ENCODE results near the gene EREG.

The EREG gene

DNA sequence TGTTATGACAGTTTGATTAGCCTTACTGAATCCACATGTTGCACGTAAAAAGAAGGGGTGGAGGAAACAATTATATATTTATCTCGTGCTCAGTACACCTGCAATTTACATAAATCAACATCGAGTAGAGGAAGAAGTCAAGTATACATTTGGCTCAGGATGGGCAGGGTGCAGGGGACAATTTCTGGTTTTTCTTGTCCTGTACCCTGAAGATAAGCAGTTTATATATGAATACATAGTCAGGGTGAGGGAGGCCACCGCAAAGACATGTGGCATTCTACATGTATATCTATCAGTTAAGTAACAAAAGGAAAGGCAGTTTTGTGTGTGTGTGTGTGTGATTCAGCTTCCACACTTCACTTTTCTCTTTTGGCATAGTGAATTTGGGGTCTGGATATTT is 11.1 kb upstream of the EREG start:
- DNase-seq, result no peak

DNA sequence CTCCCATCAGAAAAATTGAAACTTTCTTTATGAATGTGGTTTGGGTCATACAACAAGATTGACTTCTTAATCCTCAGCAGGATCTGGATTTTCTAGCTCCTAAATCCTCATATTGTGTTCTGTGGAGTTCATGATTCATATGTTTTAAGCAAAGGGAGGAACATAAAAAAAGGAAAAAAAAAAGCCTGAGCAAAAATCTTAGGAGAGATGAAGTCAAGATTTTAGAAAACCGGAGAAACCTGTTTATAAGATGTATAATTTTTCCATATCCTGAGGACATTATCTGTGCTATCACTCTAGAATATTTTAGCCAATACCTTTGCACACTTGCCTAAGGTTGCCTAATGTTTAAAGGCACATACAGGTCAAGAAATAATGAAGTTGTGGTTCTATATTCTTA is 7.0 kb upstream of the EREG start:
- DNase-seq, result no peak

DNA sequence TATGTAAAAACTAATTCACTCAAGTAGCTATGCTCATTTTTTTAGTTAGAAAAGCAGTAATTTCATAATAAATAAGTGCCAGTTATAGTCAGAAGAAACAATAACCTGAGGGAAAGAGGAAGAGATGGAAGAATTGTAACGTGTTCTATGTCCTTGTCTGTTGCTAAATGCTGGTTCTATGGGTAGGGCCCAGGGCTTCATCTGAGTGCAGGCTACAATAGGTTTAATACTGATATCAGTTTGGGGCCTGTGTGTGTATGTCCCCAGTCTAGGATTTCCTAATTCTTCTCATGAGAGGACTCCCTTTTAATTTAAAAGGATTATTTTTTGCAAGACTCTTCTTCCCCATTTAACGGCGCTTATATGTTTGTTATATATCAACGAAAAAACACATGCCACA is 3.3 kb upstream of the EREG start:
- DNase-seq, result no peak

DNA sequence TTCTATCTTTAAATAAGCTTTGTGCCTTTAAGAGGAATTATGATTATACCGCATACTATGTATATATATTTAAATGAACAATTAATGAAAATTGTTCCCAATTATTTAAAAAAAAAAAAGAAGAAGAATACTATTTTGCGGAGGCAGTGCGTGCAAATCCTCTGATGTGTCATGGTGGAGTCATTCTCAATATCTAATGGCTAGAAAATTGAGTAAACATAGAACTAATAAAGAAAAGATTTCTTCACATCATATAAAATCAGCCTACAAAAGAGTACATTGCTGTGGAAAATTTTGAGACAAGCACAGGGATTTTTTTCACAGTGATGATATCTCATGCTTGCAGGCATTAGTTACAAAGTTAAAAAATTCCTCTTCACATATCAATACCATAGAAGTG is 2.6 kb upstream of the EREG start:
- no peak for DNase-seq

DNA sequence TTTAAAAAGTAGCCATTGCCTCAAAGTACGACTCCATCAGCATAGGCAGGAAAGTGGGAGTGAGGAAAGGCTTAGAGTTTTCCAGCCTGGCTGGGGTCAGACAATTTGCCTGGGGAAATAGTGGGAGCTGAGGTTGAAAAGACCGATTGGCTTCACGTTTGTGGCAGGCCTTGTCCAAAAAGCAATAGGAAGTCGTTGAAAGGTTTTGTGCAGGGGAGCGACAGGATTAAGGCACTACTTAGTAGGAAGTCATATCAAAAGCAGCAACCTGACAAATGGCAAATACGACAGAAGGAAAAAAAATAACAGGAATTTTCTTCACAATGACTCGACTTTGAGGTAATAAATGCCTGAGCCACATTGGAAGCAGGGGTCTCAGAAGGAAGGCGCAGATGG is 691 bp upstream of the EREG start:
- DNase-seq, result no peak

DNA sequence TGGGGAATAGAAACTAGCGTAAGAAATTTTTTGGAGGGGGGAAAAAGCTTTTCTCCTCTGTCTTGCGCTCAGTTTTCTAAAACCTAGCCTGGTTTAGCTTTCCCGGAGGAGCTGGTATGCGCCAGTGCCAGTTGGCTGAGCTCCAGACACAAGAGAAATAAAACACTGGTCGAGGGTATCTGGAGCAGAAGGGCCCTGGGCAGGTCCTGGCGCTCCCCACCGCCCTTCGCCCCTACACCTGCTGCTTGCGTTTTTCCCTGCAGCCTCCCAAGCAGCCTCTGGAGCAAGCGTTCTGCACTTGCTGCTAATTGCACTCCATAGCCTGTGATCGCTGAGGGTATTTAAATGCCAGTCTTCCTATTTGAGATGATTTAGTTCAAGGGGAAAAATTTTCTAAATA is 816 bp downstream of the EREG start:
- no peak for DNase-seq

DNA sequence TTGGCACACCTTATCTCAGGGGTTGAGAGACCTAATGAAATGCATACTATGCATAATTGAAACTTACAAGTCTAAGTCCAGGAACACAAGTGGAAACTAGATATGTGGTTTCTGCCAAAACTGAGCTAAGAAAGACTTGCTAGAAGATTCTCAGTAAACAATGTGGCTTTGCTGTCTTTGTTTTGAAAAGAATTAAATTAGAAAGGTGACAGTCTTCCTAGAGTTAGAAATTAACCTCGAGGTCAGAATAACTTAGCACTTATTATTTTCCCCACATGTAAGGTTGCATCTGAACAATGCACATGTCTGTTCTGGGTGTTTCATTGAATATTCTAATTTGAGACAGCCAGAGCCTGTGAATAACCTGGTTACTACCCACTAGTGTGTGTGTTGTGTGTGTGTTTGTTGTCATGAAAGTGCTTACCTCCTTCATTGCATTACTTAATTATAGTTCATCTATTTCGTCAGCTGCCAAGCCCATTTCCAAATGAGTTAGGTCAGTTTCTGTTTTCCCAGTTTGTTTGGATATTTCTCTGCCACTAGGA is 1.5 kb downstream of the EREG start:
- no peak for DNase-seq

DNA sequence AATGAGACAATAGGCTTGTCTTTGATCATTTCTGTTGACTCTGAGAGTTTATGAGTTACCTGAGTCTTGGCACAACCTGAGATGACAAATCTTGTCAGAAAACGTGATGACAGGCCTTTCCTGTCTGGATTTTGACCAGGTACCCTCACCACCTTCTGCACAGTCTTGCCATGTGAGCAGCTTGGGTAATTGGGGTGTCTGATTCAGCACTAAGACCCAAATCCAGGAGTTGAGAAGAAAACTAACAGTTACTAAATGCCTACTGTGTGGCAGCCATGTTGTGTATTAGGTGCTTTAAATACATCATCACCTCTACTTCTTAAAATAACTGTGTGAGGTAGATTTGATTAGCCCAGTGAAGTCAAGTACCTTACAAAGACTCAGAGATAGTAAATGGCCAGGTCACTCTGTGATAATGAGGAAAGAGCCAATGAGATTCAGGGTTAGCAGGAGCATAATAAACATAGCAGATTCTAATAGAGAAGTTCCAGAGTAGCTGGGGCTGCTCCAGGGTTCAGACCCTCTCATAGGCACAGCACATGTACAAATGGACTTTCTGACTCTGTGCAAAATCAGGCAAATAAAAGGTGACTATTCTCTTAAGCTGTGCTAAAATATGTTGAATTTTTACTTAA is 2.8 kb downstream of the EREG start:
- DNase-seq, result no peak

DNA sequence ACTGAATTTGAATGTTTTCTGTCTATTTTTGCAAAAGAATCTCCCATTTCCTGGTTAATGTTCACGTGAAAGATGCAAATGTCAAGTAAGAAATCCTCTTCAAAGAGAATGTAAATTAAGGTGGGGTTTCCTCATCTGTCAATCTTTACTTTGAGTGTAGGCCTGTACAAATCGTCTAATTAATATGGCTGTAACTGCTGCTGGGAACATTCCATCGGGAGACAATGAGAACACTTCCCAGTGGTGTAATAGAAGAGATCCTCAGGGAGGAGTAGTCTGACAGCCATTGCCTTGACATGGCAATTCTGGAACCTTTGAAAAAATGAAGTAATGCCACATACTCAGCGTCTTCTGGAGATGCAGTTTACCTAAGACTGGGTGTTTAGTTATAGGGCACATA is 3.7 kb downstream of the EREG start:
- DNase-seq, result no peak

DNA sequence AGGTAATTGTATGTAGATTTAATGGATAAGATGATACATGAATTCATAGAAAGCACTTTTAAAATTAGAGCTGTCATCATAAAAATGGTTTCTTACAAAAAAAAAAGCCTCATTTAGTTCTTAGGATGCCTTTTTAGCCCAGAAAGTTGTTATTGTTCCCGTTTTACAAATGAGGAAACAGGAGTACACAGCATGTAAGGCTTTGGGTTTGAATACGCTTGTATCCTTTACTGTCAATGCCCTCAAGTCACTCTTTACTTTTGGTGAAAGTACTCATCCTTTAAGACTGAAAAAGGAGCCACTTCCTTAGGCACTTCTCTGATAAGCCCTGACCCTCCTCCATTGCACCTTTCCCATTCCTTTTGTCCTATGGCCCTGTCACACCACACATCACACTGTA is 4.9 kb downstream of the EREG start:
- DNase-seq, result no peak

DNA sequence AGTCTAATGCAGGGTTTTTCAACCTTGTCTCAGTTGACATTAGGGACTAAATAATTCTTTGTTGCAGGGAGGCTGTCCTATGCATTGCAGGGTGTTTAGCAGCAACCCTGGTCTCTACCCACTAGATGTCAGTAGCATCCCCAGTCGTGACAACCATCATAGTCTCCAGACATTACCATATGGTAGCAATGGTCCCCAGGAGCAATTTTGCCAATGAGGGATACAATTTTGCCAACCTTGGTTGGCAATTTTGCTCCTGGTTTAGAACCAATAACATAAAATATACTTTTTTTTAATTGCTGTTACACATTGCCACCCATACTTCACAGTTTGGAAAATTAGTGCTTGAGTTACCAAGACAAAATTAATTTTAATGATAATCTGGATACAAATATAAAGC is 6.0 kb downstream of the EREG start:
- peak; percentile 48 for DNase-seq

DNA sequence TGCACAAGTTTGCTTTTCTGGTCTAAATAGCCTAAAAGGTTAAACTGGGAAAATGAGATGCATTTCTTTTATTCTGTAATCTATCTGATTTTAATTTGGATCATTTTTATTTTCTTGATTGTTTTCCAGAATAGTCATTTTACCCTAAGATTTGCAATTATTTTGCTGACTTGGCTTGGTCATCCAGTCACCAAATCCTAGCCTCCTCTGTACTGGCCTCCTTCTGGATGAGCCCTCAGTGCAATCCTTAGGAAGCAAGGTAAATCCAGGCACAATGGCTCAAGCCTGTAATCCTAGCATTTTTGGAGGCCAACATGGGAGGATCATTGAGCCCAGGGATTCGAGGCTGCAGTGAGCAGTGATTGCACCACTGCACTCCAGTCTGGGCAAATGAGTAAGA is 9.2 kb downstream of the EREG start:
- DNase-seq, result no peak

DNA sequence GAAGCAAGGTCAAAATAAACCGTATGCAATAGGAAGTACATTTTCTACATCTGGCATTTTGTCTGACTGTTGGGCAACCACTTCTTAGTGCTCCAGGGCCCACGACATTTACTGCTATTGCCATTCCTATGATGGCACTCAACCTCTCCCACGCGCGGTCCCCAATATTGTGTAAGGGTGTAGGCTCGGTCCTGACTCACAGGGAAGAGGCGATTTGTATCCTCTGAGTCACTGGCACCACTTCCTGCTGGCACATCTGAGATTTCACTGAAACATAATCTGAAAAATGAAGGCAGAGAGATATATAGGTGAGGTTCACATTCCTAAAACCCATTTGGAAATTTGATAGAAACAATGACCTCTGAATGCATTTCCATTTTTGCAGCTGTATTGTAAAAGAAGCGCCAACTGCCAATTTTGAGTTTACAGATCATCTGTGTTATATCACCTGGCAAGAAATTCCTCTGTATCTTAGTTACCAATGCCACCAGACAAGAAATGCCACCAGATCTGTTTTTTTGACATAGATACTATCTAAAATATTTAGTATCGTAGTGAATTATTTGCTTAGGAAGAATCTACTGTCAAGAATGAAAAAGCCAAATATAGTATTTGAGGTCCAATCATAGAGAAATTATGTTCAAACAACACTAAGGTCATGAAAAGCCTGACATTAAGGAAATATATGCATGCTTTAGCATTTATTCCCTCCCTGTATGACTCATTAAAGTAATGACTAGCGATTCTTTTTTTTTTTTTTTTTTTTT is 9.8 kb downstream of the EREG start:
- DNase-seq, result no peak

DNA sequence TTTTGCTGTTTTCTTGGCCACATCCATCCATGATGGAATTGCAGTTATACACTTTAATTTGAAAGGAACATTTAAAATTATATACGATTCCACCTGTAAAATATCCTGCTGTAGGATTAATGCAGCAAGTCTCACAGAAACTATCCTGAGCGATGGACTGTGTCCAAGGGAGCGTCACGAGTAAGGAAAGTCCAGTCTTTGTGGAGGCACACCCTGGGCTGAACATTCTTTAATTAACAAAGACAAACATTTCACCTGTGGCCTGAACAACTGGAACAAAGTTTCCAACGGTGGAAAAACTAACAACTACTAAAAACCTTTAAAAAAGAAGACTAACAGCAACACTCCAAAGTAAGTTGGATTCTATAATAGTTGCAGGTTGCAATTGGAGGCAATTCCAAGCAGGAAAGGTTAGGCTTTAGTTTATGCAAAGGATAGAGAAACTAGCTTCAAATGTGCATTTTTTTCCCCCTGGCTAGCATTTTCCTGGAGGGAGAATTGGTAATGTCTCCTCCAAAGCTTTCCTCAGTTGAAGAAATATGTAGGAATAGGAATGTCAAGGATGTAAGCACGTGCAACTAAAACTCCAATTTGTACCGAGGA is 11.0 kb downstream of the EREG start:
- no peak for DNase-seq

DNA sequence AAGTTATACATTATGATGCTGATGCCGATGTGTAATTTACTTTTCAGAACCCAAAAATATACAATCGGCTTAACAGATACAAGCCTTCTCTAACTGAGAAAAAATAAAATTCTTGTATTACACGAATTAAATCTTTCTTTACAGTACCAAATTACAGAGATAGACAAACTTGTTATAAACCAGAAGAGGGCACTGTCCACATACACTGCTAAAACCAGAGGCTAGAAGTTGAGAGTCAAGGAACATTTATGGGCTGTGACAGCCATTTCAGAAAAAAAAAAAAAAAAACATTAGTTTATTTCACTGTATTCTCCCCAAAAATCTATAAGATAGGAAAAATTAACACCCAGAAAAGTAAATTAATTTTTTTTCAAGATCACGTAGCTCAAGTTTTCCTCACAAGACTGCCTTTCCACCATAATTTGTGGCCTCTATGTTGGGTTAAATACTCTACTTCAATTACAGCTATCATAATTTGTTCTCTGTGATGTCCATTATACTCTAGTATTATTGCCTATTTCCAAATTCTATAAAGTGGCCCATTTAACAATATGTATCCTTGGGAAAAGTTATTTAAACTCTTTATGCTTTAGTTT is 12.0 kb downstream of the EREG start:
- DNase-seq, result peak; percentile 23

DNA sequence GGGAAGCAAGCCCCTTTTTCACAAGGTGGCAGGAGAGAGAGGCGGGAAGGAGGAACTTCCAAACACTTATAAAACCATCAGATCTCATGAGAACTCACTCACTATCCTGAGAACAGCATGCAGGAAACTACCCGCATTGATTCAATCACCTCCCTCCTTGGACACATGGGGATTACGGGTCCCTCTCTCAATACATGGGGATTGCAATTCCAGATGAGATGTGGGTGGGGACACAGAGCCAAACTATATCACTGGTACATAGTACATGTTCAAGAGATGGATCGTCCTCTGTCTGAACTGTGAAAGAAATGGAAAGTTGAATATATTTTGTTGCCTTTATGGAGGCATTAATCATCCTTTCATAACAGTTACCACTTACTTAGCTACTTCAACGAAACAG is 12.8 kb downstream of the EREG start:
- DNase-seq, result no peak

DNA sequence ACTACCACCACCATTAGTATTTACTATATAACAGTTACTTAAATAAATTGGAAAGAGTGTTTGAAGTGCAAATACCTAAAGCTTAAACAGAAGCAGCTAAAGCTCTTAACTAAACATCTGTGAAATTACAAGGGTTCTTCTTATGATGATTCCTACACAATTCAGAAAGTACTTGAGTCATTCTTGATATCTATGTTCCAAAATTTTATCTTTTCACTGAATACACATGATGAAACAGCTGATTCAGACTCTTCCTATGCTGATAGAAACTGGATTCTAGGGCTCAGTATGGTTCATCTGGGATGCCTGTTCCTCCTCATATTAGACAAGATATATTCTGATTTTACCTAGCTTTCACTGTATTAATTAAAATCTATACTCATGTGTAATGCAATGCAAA is 13.6 kb downstream of the EREG start:
- no peak for DNase-seq

DNA sequence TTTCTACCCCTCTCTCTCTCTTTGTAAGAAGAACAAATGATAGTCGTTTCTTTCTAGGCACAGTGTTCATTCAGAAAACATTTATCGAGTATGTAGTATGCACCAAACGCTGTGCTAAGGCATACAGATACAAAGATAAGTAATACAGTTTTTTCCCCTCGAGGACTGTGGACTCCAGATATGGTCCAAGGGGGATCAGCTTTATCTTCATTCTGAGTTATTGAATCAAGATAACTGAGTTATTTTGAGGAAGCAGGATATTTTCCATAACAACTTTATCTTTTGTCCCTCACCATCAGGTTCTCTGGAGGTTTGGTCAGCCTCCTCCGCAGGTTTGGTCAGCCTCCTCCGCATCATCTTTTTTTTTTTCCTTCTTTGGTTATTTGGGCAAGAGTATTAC is 15.0 kb downstream of the EREG start:
- no peak for DNase-seq

DNA sequence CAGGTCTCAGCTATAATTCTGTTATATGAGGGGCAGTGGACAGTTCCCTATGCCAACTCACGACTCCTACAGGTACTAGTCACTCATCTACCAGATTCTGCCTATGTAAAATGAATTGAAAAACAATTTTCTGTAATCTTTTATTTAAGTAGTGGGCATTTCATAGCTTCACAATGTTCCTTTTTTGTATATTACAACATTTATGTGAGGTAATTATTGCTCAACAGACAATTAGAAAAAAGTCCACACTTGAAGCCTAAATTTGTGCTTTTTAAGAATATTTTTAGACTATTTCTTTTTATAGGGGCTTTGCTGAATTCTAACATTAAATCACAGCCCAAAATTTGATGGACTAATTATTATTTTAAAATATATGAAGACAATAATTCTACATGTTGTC is 20.4 kb downstream of the EREG start:
- no peak for DNase-seq

DNA sequence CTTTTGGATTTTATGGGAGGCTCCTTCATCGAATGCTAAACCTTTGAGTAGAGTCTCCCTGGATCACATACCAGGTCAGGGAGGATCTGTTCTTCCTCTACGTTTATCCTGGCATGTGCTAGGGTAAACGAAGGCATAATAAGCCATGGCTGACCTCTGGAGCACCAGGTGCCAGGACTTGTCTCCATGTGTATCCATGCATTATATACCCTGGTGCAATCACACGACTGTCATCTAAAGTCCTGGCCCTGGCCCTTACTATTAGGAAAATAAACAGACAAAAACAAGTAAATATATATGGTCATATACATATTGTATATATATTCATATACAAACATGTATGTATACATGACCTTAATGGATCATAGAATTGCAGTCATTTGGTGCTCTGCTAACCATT is 21.2 kb downstream of the EREG start:
- DNase-seq, result no peak

DNA sequence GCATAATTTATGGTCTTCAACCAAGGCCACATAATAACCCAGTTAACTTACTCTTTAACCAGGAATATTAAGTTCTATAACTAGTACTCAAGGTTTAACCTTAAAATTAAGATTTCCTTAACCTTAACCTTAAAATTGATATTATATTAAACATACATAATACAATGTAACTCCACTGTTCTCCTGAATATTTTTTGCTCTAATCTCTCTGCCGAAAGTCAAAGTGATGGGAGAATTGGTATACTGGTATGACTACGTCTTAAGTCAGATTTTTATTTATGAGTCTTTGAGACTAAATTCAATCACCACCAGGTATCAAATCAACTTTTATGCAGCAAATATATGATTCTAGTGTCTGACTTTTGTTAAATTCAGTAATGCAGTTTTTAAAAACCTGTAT is 22.8 kb downstream of the EREG start:
- no peak for DNase-seq

DNA sequence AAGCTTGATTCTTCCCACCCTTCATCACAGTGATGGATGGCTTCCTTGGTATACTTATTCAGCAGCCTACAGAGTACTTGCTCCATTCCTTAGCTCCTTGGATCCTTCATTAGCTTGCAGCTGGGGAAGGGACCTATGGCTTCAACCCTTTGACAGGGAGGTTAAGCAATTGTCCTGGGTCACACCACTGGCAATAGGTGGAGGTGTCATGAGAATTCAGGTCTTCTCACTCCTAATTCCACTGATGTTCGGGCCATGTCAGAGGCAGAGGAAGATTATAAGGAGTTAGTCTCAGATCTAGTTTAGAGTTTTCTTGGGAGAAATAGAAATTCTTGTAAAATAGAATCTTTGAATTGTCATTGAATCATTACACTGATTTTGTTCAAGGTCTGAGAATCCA is 24.5 kb downstream of the EREG start:
- DNase-seq, result no peak

DNA sequence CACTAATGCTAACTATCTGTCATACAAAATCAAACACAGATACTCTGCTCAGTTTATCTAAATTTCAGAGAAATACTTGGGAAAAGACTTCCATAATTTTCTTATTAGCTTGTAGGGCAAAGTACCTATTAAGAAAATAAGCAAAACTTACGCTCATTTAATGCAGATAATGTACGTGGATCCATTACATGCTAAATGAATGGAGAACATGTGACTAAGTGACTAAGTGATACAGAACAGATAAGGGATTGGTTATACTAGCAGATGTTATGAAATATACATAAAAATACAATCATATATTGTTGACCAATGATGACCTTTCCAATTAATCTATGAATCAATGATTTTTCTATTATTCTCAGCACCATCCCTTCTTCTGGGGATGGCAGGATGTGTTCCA is 25.7 kb downstream of the EREG start:
- no peak for DNase-seq

DNA sequence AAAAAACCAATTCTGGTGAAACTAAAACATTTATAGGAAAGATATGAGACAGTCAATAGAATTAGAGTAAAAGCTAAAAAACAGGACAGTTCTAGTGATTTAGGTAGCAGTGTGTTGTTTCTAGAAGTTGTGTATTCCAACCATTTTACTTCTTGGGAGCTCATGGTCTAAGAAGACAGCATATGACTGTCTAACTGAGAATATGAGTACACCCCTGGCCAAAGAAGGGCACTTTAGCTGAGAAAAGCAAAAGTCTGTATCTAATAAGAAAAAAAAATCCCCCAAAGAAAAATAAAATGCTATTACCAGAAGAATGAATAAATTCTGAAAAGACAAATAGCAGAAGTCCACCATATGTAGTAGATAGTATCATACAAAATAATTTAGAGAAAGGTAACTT is 26.4 kb downstream of the EREG start:
- no peak for DNase-seq
